ENCODE results near the gene UBL7.

DNA sequence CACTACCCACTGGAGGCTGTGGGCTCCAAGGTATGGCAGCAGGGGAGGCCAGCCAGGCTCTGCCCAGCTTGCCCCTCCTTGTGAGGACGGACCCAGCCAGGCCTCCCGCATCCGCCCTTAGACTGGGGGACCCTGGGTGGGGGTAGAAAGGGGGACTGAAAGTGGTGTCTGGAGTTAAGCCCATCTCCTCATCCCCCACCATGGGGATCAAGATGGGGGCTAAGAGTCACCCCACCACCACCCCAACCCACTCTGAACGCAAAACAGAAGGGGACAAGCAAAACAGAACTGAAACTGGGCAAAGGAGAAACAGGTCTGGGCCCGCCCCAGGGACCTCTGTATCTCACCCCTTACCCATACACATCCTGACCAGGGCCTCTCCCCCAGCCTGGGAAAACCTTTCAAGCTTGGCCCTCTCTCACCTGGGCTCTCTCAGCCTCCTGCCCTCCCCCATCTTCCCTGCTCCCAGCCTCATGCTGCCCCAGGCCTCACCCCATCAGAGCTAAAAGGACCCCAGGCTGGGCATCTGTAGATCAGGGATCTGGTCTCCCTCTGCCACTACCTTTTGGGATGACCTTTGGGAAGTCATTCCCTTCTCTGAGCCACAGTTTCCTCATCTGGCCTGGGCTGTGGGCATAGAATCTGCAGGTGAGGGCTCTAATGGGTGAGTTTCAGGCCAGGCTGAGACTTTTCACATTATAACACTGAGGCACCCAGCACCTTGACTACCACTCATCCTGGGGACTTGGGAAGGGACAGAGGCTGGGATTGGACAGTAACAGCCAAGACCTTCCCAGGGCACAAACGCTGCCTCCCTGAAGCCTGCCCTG lies 63.5 kb downstream of the UBL7 start:
- TF ChIP-seq, protein P1, sequence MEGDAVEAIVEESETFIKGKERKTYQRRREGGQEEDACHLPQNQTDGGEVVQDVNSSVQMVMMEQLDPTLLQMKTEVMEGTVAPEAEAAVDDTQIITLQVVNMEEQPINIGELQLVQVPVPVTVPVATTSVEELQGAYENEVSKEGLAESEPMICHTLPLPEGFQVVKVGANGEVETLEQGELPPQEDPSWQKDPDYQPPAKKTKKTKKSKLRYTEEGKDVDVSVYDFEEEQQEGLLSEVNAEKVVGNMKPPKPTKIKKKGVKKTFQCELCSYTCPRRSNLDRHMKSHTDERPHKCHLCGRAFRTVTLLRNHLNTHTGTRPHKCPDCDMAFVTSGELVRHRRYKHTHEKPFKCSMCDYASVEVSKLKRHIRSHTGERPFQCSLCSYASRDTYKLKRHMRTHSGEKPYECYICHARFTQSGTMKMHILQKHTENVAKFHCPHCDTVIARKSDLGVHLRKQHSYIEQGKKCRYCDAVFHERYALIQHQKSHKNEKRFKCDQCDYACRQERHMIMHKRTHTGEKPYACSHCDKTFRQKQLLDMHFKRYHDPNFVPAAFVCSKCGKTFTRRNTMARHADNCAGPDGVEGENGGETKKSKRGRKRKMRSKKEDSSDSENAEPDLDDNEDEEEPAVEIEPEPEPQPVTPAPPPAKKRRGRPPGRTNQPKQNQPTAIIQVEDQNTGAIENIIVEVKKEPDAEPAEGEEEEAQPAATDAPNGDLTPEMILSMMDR (conservative IDR thresholded peaks at IDR 0.05): no peak
- TF ChIP-seq ZFX (IDR thresholded peaks at IDR 0.05): no peak
